Inferior parietal cortex (tissue), 1 donor: ENCODE measurements around the gene DGAT2L6.
"Not testable (repeated sequence)": the region's sequence is repeated elsewhere in the genome, so short reads cannot be mapped to it uniquely, and the experiment has no call there.

ENCODE experiments used
- DNase-seq: peaks from one replicate; pipeline ENCODE4 v3.0.0-alpha.2; 2016; ENCODE audit errors: extremely low spot score

The DGAT2L6 gene

DNA sequence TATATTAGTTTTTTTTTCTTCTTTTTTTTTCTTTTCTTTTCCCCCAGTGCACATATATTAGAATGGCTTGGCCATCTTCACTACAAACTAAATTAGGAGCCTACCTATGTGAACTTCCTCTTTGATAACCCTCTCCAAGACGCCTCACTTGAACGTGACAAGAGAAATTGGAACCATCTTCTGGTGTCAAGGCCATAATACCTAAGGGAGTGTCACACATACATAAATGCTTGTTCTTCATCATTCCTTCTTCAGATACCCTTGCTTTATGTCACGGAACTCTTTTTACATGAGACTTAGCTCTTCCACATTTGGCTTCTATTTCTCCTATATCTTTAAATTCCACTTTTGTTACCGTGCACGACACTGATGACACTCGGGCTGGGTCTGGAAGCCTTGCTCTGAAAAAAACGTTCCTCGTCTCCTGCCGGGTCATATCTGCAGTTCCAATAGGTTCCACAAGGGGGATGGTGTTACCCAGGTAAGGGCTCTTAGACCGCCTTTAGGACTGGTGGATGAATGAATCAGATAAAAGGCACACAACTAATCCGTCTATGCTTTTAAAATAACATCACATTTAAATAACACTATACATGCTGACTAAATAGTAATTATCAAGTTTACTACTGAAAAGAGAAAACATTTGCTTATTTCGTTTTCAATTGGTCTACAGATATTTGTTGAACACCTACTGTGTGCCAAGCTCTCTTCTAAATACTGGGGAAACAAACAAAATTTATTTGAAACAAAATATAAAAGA, 19.9 kb downstream of the DGAT2L6 start:
- DNase-seq = peak; percentile 3

DNA sequence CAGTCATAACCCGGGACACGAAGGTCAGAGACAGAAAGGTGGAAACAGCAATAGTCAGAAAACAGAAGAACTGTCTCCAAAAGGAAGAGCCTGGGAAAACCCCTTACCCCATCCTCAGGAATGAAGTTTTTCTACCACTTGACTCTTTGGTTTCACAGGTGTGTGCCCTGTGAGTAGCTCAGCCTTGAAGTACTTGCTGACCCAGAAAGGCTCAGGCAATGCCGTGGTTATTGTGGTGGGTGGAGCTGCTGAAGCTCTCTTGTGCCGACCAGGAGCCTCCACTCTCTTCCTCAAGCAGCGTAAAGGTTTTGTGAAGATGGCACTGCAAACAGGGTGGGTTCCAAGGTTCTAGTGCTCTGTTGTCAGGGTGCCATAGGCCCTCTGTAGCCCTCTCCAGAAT, 24.4 kb downstream of the DGAT2L6 start:
- DNase-seq = no peak

DNA sequence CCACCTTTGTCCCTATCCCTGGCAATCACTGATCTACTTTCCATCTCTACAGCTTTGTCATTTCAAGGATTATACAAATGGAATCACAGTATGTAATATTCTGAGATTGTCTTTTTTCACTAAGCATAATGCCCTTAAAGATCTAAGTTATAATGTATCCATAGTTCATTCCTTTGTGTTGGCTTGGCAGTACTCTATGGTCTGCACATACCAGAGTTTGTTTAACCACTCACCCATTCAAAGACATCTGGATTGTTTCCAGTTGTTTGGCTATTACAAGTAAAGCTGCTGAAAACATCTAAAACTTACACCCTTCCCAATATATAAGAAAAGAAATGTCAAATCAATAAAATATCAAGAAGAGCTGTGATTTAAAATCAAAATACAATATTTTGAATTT, 31.2 kb downstream of the DGAT2L6 start:
- DNase-seq = no peak

DNA sequence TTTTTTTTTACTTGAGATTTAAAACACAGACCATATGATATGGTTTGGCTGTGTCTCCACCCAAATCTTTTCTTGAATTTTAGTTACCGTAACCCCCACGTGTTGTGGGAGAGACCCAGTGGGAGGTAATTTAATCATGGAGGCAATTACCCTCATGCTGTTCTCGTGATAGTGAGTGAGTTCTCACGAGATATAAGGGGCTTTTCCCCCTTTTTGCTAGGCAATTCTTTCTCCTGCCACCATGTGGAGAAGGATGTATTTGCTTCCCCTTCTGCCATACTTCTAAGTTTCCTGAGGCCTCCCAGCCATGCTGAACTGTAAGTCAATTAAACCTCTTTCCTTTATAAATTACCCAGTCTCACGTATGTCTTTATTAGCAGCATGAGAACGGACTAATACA, 32.3 kb downstream of the DGAT2L6 start:
- not testable (repeated sequence) for DNase-seq

DNA sequence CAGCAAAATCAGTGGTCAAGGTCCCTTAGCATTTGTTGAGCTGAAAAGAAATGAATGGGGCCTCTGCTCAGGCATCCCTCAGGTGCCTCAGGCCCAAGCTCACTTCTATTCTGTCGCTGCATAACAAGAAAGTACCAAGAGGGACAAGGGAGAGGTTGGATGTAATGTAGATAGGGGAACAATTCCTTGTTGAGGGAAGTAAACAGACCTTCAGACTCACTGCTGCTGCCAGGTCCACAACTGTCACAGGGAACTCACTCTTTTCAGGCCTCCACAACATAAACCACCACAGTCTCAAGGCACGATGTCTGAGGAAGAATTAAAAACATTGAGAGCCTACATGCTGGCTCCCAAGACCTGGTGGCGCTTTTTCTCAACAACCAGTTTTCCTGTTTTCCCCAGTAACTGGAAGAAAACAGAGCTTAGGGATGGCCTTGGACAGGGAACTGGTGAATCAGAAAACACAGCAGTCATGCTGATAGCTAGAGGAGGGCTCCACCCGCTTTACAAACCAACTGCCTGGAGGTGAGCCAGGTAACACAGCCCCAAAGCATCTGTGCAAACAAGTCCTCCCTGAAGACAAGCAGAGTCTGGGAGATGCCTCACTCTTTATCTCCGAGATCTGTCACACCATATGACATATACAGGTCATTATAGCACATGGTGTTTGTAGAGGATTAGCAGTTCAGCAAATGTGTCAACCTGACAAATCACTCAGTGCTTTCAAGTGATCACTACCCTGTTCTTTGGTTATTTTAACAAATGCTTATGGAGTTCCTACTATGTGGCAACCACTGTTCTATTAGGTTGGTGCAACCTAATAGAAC, 42.9 kb downstream of the DGAT2L6 start:
- DNase-seq = no peak

DNA sequence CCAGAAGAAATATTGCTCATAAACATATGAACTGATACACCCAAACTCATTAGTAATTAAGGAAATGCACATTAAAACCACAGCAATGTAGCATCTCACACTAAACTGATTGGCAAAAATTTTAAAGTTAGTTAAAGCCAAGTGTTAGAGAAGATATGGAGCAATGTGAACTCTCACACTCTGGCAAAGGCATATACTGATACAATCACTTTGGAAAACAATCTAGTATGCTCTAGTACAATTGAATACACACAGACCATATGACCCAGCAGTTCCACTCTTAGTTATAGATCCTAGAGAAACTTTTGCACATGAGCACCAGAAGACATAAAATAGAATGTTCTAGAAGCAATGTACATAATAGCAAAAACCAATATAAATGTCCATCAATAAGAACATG, 48.8 kb downstream of the DGAT2L6 start:
- no peak for DNase-seq

DNA sequence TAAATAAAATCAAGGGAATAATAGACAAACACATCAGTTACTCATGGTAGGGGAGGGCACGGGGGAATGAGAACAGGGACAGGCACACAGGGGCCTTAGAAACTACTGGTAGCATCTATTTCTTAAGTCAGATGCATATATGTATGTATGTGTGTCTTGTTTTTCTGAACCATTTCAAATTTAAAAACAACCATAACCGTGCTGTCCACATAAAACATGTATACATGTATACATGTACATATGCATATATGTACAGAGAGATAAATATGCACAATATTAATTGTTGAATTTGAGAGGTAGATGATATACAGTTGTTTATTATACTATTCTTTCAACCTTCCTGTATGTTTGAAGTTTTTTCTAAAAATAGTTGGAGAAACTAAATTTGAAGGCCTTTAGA, 49.4 kb downstream of the DGAT2L6 start:
- DNase-seq = no peak

DNA sequence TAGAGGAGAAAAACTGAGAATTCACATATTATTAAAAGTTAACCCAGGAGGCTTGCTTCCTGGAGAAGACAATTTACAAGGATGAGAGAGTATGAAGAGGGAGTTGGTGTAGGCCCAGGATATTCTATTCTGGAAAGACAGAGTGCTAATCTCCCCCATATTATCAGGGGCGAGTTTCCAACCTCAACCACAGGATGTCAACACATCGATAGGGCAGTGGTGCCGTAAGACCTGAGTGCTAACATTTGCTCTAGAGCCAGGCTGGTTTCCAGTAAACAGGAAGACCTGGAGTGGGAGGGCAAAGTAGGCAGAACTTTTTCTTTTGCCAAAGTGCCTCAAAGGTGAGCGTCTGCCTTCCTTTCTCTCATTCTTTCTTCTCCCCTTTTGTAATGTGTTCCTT, 54.4 kb downstream of the DGAT2L6 start:
- no peak for DNase-seq

DNA sequence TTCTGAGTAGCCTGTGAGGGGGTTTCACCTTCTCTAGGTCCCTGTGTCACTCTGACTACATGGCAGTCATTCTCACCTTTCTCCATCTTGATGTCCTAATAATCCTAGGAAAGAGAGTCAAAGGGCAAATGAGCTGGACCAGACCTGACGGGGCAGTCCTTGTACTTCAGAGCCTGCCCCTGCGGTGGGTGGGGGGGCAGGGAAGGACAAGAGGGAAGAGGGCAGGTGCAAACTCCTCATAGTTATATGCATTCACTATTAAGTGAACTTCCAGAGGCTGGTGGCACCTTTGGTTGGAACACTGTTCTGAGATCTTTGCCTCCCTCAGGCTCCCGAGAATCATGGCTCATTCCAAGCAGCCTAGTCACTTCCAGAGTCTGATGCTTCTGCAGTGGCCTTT, 57.1 kb downstream of the DGAT2L6 start, which contains the start of gene AWAT1:
Gene AWAT1, plus strand, starts transcription at position 301 of the 400 bp plus-strand sequence. Its CDS starts 41 bp downstream, at position 342.
- no peak for DNase-seq

DNA sequence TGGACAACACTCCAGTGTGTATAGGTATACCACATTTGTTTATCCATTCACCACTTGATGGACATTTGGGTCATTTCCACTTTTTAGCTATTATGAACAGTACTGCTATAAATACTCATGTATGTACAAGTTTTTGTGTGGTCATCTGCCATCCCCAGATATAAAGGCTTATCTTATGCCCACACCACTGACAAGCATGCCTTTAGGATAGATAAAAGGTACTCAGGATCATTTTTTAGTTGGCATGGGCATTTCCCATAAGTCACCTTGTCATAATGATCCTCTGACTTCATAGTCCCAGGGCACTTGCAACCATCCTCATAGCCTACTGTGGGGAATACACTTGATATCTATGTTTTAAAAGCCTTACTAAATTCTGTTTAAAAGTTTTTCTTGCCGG, 63.5 kb downstream of the DGAT2L6 start:
- no peak for DNase-seq

DNA sequence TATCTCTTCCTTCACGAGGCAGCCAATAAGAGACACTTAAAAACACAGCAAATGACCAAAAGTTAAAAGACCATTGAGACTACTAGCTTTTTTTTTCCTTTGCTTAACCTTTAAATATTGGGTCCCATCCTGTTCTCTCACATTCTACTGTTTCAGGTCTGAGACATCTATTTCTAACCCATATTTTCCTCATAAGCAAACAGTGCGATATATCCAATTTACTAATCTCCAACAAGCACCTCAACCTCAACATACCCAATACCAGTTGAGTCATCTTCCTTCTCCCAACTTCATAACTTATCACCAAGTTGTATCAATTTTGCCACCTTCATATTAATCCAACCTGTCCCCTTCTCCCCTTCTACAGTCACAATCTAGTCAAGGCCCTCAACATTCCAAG, 64.2 kb downstream of the DGAT2L6 start:
- DNase-seq = no peak

DNA sequence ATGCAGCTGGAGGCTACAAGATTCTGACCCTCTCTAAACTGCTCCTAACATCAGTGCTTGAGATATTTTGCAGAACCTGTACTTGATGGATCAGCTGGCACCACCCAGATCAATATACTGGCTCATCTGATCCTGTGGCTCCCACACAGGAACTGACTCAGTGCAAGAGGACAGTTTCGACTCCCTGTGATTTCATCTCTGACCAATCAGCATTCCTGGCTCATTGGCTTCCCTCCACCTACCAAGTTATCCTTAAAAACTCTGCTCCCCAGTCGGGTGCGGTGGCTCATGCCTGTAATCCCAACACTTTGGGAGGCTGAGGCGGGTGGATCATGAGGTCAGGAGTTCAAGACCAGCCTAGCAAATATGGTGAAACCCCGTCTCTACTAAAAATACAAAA, 66.3 kb downstream of the DGAT2L6 start:
- not testable (repeated sequence) for DNase-seq

DNA sequence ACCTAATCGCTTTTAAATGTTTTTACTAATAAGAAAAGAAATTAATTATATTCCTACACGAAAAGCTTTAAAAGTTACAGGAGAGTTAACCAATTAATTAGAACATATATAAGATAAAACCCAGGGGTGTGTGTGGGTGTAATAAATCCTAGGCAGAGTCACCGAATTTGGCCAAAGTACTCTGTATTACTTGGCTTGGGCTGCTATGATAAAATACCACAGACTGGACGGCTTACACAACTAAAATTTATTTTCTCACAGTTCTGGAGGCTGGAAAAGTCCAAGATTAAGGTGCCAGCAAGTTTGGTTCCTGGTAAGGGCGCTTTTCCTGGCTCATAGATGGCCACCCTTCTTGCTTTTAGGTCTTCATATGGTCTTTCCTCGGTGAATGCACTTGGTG, 67.6 kb downstream of the DGAT2L6 start:
- DNase-seq = no peak

DNA sequence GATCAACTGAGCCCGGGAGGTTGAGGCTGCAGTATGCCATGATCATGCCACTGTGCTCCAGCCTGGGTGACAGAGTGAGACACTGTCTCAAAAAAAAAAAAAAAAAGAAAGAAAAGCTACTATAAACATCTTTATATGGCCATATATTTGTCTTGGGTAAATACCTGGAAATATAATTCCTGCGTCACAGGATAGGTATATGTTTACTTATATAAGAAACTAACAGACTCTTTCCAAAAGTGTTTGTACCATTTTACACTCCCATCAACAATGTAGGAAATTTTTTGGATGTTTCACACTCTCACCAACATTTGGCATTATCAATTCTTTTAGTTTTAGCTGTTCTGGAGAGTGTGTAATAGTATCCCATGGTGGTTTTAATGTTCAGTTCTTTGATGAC, 70.0 kb downstream of the DGAT2L6 start:
- no peak for DNase-seq

DNA sequence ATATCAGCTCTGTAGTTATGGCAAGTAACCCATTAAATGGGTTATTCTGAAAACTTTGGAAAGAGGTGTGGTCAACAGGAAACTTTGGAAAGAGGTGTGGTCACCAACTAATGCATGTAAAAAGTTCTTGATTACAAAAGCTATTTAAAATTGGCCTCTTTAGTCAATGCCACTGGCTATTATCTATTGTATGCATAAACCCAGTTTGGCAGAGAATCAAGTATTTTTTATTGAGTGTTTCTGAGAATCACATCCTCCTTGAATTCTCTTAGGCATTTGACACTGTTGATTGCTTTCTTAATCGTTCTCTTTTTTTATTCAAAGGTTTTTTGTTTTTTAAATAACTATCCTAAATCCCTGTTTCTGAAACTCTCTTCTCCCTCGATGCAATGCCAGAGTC, 75.2 kb downstream of the DGAT2L6 start:
- DNase-seq = no peak

DNA sequence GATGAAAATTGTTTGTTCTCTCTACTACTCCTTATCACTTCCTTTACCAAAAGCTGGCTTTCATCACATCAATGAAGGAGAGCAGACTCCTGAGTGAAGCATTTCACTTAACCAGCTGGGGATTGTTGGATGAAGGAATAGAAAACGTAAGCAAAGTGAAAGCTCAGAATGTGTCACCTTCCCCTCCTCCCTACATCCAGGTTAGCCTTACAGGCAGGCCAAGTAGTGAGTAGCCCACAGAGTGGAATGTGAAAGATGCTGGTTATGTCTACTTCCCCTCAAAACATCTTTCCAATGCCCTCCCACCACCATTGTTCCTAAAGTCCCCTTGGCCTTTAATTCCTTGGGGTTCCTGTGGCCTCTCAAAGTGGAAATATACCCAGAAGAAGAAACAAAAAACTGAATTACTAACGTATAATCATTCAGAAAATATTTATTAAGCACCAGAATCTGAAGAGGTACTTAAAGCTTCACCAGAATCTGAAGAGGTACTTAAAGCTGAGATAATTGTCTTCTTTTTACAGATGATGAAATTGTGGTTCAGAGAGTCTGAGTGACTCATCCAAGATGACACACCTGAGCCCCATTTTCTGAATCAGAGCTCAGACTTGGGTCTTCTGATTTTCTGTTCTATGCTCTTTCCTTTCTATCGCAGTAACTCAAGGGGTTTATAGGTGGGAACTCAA, 76.2 kb downstream of the DGAT2L6 start:
- DNase-seq = no peak

DNA sequence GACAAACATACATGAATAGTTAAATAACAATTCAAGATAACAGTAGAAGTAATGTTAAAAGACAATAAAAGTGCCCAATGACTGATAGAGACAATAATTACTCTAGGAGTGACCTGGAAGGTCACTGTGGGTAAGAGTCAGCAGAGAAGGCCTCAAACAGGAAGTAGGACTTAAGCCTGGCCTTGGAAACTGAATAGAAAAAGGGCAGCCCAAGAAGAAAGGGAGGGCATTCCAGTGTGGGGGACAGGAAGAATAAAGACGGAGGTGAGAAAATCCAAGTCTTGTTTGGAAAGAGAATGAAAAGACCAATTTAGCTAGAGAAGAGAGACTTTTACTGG, 76.7 kb downstream of the DGAT2L6 start:
- no peak for DNase-seq

DNA sequence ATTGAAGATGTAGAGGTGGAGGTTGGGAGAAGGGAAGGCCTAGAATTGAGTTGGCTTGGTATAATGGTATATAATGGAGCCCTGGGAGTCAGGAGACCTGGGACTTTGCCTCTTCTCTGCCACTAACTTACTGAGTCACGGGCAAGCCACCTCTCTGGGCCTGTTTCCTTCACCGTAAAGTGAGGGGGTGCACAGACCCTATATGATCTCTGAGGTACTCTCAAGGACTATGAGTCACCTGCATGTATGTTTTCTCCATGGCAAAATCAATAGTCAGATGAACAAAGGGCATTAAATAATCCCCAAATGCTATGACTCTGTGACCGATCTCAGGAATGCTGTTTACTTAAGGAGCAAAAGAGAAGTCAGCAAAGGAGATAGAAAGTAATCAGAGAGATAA, 77.6 kb downstream of the DGAT2L6 start:
- no peak for DNase-seq
